Testis (tissue), 2 donors: ENCODE results near the gene NUB1.

ENCODE experiments used
- CTCF ChIP-seq, 3 experiments: fragments of 450-650 bp in 2 of 3; fragments of 200-600 bp in 1 of 3; sonication (generic) in 1 of 3; IDR thresholded peaks; one replicate each; pipeline ENCODE4 v1.5.1; 2016 to 2019; ENCODE audit warnings: antibody characterized with exemption in 3 of 3, mild to moderate bottlenecking in 2 of 3, moderate library complexity in 1 of 3
- POLR2A ChIP-seq: fragments of 450-650 bp; IDR thresholded peaks from one replicate; pipeline ENCODE4 v1.6.1; 2017; ENCODE audit warnings: antibody characterized with exemption, mild to moderate bottlenecking, moderate library complexity

GRCh38 chr7:151405056-151405455, 63.4 kb downstream of the NUB1 start:
- TF ChIP-seq POLR2A (no peak), CTCF (IDR thresholded peaks at IDR 0.05) (no peak)
